G401.6 (cell line): ENCODE data around the gene DMXL2.
"Not testable (repeated sequence)": the region's sequence is repeated elsewhere in the genome, so short reads cannot be mapped to it uniquely, and the experiment has no call there.

Experiments
- FAIRE-seq: peaks from 2 replicates; lab custom pipeline; 2012; peaks lifted over from hg19 to GRCh38; lab: Jason Lieb, UNC

The DMXL2 gene

DNA sequence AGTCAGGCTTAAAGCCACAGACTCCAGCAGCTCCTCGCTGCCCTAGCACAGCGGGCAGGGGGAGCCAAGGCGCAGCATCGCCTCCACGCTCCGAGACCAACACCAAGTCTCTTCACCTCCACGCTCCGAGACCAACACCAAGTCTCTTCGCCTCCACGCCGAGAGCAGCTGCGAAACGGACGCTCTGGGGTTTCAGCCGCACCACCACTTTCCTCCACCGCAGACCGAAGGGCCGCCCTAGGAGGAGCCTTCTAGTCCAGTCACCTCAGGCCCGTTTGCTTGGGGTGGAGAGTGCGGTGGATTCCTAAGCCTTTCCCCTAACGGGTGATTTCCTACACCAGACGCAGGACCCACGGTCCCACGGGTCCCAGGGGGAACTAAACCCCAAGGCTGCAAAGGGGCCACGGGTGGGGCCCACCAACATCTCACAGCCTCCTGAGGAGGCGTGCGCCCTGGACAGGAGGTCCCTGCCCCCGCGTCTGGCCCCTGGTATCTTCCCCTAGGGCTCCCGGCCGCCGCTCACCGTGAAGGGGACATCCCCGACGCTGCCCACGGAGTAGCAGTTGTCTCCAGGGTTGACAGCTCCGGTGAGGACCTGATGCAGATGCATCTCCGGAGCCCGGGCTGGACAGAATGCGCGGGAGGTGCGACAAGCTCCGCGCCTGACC is 501 bp downstream of the DMXL2 start:
- no peak for FAIRE-seq

DNA sequence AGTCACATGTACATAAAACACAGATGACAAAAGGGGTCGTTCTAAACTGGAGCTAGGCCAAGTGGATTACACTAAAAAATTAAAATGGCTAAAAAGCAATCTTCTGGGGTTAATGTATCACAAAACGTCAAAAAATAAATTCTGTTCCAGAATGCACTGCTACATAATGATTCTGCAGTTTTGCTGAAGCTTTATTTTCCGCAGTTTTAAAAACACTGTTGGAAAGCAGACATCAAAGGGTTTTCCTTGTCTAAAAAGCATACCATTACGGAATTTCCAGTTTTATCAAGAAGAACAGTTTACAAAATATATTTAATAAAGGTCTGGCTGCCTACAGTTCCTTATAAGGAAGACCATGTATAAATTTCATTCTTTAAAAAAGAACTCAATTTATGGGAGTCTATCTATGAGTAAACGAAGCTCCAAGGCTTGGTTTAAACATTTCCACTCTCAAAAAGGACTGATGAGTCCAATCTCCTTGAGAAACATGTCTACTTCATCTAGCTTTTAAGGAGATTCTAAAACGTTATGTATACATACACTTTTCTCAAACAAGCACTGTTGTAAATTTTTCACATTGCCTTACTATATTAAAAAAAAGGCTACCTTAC is 1.3 kb downstream of the DMXL2 start:
- no peak for FAIRE-seq

DNA sequence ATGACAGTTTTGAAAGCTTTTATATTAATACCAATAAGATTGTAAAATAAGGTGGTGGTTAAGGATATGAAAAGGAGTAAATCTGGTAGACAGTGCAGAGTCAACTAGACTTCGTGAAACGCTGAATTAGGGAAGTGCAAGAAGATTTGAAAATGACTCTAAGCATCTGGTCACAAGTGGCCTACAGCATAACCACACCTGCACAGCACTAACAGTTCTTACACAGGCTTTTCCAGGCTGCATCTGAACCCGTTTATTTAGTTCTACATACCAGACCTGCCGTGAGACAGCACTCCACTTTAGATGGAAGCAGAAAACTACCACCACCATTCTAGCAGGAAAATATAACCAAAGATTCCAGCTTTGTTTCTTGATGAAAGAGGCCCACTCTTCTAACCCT is 1.9 kb downstream of the DMXL2 start:
- no peak for FAIRE-seq

DNA sequence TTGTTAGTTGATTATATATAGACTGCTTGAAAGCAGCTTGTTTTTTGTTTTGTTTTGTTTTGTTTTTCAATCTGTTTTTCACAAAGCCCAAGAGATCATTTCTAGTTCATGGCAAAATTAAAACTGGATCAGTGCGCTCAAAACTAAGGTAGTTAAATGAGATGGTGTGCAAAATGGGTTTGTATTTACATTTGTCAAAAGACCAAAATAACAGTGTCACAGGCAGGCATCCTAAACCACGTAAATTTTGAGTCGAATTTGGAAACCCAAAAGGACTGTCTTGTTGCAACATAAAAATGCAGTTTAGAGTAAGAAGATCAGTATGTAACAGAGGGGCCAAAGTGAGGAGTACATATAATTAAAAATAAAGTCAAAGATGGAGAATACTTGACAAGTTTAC is 2.4 kb downstream of the DMXL2 start:
- no peak for FAIRE-seq

DNA sequence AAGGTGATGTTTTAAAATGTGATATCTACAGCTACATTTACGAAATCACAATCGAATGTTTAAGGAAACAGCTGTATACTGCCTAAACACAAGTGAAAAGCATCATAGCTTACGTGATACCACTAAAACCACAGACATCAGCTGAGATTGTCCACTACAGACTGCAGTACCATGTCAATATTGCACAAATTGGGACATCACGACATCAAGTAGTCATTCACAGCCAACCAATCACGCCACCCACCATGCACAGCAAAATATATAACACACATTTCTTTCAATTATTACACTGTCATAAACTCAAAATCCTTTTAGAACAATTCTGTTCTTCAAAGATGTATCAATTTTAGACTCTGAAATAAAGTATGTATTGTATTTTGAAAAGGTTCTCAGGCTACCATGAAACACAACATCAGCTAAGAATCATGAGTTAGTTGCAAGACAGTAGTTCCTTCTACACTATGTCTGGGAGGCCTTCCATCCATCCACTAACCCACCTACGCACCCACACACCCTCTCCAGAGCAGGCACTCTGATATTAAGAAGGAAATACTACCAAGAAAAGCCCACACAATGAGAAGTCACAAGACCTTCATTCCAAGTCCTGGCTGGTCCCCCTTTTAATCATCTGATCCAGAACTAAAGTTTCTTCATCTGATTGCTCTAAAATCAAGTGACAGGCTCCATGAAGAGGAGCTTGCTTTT is 3.1 kb downstream of the DMXL2 start:
- no peak for FAIRE-seq

DNA sequence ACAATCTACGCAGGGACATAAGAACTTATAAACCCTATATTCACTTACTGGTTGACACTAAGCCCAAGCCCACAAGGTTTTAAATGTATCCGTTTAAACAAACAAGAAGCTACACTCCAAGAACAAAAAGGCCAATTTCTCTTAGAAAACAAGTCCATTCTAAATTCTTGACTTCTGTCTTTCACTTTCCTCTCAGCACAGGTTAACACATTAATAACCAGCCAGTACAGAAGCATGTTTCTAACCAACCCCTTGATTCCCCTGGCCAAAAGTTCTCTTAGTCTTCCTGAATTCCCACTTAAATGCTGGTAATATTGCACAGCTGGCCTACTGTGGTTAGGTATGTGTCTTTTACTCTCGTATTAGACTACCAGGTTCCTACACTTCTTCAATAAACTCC is 4.7 kb downstream of the DMXL2 start:
- FAIRE-seq, result no peak

DNA sequence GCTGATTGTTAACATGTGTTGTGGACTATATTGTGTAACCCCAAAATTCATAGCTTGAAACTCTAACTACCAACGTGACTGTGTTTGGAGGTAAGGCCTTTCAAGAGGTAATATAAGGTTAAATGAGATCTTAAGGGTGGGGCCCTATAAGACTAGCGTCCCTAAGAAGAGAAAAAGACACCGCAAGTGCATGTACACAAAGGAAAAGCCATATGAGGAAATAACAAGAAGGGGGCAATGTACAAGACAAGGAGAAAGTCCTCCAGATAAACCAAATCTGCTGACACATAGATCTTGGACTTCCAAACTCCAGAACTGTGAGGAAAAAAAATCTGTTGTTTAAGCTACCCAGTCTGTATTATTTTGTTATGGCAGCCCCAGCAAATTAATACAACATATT is 8.6 kb downstream of the DMXL2 start:
- FAIRE-seq, result no peak

DNA sequence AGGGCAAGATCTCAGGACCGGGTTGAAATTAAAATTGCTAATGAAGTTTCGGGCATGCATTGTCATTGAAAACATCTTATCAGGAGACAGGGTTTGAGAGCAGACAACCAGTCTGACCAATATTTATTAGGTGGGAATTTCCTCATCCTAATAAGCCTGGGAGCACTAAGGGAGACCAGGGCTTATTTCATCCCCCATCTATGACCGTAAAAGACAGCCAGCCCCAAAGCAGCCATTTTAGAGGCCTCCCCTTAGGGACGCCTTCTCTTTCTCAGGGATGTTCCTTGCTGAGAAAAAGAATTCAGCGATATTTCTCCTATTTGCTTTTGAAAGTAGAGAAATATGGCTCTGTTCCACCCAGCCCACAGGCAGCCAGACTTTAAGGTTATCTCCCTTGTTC is 9.9 kb downstream of the DMXL2 start:
- FAIRE-seq, result not testable (repeated sequence)

DNA sequence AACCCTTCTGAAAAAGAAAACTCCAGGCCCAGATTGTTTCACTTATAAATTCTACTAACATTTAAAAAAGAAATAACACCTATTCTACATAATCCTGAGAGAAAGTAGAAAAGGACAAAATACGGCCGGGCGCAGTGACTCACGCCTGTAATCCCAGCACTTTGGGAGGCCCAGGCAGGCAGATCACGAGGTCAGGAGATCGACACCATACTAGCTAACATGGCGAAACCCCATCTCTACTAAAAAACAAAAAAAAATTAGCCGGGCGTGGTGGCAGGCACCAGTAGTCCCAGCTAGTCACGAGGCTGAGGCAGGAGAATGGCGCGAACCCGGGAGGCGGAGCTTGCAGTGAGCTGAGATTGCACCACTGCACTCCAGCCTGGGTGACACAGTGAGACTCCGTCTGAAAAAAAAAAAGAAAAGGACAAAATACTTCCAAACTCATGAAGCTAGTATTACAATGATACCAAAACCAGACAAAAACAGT is 19.1 kb downstream of the DMXL2 start:
- FAIRE-seq, result not testable (repeated sequence)

DNA sequence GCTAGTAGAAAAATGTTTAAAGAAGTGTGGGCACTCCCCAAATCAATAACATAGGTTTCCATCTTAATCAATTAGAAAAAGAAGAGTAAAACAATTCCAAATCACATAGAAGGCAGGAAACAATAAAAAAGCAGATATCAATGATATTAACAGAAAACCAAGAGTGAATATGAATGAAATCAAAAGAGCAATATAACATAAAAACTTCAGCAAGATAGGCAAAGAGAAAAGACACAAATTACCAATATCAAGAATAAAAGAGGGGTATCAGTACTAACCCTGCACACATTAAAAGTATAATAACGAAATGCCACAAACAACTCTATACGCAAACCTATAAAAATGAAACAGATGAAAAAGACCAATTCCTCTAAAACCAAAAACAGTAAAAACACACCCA is 19.6 kb downstream of the DMXL2 start:
- FAIRE-seq, result no peak

DNA sequence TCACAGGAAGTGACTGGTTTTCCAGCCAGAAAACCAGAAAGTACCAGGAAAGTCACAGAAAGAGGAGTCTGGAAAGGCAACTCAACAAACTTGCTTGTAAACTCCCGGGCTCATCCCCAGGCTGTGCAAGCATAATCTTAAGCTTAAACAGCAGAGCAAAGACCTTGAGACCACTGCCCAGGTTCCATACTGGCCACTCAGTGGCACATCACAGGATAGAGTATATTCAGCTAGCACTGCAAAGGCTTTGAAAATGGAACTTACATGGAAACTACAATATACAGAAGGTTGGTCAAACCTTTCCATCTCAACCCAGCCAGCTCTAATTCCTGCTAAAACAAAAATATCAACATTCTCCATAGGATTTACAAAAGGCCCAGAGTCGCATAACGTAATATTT is 20.1 kb downstream of the DMXL2 start:
- no peak for FAIRE-seq

DNA sequence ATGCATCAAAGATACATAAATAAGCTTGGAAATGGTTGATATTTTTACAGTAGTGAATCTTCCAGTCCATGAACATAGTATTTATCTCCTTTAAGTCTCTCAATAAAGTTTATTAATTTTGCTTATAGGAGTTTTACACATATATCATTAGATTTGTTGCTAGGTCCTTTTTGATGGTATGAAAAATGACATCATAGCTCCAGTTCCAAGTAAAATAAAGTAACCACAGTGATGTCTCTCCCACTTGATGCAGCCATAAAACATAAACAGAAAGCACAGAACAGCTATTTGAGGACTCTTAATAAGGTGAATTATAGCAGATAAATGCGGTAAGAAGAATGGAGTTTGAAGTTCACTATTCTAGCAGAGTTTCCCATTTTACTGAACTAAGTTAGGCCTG is 20.8 kb downstream of the DMXL2 start:
- FAIRE-seq, result no peak

DNA sequence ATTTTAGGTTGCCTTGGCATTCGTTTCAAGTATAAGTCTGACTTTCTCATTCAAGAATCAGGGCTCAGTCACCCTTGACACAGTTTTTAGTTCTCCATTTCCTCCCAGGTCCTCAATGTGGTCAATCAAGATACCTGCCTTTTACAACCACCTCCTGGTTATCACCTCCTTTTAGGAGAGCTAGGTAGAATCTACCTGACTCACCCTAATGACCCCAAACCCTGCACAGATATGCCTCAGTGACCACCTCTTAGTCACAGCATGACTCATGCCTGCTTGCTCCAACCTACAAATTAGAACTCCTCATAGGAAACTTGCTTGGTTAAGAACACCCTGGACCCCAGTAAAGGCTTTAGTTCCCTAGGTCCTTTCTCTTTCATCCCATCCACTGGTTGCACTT is 22.5 kb downstream of the DMXL2 start:
- FAIRE-seq, result no peak

DNA sequence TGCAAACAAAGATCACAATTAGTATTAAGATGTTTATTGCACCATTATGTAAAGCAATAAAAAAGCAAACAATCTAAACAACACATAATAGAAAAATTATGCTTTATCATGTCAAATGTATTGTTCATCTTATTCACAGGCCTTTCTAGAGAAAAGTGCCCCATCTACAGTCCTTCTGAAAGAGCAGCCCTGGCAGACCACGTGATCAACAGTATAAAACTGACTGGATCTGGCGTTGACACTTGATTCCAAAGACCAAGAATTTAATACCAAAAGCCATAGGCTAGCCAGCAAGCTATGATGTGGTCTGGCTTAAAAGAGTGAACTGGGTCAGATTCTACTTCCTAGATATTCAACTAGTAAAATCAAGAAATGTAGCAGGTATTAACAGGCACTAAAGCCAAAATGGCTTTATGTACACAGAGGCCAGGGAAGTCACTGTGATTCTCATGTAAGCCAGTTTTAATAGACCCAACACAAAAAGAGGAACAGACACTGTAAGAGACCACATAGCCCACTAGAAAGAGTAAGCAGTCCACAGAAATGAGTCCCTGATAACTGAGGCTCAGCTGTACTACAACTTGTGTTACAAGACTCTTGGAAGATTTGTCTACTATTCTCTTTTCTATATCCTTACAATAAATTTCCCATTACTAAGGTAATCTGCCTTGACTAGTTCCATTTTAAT is 32.5 kb downstream of the DMXL2 start:
- FAIRE-seq, result no peak

DNA sequence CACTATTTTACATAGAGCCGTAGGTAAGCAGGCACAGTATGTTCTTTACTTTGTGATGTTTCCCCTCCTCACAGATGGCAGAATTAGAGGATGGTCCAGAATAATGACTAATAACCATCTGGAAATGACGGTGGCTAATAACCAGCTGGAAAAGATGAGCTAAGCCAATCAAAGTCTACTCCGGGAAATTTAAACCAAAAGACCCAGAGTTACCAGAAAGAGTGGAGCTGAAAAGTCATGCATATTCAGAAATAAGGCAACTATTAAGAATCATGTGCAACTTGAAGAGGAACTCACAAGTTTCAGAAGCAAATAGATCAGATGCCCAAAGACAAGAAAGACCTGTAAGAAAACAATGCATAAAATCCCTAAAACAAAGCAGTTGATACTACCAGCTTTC is 33.6 kb downstream of the DMXL2 start:
- no peak for FAIRE-seq

DNA sequence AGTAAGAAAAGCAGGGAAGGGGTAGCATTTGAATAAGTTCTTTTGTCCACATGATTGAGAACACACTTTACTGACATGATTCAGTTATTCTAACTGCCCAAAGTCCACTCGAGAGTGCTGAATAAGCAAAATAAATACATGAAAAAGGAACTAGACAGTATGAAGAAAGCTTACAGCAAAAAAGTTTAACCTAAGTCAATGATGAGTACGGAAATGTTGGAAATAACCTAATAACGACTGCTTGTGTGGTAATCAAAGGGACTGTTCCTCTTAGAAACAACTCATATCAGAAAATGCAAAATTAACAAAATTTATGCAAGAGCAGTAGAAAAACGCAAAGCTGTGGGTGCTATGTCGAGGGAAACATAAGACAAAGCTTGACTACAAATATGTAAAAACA is 36.6 kb downstream of the DMXL2 start:
- FAIRE-seq, result no peak

DNA sequence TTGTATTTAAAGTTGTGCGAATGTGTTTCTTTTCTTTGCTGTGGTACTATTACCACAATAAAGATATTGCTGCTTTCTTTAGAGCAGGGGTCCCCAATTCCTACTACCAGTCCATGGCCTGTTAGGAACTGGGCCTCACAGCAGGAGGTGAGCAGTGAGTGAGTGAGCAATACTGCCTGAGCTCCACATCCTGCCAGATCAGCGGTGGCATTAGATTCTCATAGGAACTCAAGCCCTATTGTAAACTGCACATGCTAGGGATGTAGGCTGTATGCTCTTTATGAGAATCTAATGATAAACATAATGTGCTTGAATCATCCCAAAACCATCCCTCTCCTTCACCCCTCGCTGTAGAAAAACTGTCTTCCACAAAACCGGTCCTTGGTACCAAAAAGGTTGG is 41.6 kb downstream of the DMXL2 start:
- no peak for FAIRE-seq

DNA sequence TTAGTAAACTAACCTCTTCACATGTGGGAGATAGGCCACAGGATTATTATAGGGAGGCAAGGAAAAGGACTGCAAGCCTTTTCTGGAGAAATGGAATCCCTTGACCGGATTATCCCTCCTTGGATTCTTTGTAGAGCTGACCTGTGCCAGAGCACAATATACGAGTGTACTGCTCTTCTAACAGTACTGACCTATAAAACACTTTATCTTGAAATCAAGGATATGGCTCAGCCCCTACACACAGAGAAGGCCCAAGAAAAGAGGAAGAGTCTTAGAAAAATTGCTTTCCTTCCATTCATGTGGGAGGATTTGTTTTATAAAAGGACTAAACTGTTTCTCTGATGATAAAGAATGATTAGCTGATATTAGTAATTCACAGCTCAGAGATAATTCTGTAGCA is 42.2 kb downstream of the DMXL2 start:
- no peak for FAIRE-seq

DNA sequence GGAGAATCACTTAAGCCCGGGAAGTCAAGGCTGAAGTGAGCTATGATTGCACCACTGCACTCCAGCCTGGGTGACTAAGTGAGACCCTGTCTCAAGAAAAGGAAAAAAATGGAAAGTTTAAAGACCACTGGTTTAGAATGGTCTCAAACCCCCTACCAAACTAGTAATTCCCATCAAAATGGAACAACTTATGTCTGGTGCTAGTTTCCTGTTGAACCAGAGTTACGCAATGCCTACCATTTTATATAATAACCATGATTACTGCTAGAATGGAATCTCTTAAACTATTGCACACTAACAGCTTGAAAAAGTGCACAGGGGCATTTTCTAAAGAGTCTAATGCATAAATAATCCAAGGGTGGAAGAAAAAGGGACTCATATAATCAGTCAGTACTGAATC is 43.6 kb downstream of the DMXL2 start:
- no peak for FAIRE-seq

DNA sequence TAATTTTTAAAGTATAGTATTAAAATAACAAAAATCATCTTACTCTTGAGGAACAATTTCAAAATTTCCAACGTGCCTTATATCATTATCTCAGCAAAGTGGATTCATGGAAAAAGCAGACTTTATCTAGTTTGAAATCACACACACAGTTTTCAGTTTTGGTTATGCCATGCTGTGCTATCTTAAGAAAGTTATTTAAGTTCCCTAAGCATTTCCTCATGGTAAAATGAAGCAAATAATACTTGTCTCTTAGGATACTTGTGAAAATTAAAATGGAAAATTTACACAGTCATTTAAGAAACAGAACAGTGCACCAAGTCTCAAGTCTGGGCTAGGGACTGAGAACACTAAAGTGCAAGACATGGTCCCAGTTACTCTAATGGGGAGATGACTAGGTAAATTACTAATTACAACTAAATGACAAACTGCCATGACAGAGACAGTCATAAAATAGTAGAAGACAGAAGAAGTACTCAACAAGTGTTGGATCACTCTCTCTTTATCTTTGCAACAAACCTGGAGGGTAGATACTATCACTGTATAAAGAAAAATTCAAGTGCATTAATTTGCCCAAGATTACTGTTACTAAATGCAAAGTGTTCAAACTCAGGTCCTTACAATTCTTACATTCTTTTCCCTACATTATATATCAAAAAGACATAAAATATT is 44.8 kb downstream of the DMXL2 start:
- FAIRE-seq, result no peak

DNA sequence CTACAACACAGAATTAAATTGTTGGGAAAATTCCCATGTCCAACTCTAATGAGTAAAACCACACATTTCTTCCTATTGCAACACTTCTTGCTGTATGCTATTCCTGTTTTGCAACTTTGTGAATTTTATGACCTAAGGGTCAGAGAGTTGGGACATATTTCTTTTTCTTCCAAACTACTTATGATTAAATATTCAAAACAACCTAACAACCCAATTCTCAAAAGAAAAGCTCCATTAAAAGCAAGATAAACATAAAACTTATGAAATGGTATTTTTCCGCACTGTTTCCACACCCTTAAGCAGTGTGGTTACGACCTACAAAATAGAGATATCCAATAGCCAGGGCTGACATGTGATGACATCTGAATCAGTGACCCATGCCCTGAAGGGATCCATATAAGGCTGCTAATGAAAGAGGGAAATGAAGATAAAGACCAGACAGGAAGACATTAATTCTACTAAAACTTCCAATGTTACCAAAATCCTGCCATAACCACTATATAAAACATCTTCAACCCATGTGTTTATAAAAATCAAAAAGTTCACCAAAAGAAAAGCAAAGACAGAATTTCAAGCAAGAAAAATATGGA is 45.6 kb downstream of the DMXL2 start:
- FAIRE-seq, result no peak

DNA sequence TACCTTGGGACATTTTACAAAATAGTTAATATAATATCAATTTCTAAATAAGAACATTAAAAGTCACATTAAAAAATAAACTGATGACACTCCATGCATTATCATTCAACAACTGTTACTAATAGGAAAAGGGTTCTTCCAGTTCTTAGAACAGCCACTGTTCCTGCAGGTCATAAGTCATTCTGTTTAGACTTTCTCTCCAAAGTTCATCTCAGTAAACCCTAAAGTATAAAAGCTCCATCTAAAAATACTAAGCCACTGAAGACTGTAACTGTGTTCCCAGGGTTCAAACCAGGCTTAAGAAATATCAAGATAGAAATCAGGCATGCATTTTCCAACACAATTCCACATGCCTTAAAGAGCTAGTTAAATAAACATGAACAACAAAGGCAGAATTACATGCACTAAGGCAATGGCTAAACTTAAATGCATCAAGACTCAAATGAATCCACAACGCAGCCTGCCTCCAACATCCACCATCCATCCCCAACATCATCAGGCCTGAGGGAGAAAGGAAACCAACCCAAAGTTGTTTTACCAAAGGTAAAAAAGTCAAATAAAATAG is 46.2 kb downstream of the DMXL2 start:
- no peak for FAIRE-seq
